A549 (cell line): ENCODE results near the gene ACTR1B. TPM values are rescaled to one million over a fixed set of nuclear protein-coding genes. Genes with fewer than 3 reads are reported as not detected.

Experiments used
- ATAC-seq, 2 experiments: fragments of 200-7000 bp in 1 of 2; fragments of >200 bp in 1 of 2; cut with Nextera tagmentation in 1 of 2; cut with Tn5 transposase in 1 of 2; 3 replicates each; pipeline versions ENCODE4 v1.8.0 to v1.9.1; 2018 to 2020; ENCODE audit warnings: mild to moderate bottlenecking in 1 of 2, moderate library complexity in 1 of 2
- CTCF ChIA-PET: fragments of 300-600 bp; sonication (Branson Sonifier 250); formaldehyde crosslinking; extraction: SDS; loops from one replicate; lab custom pipeline; 2021; ENCODE audit warnings: antibody characterized with exemption, inconsistent platforms; lab: Yijun Ruan, JAX
- POLR2A ChIA-PET: fragments of 350-600 bp; formaldehyde crosslinking; extraction: SDS; loops from one replicate; lab custom pipeline; 2021; ENCODE audit warnings: antibody characterized with exemption, inconsistent platforms; lab: Yijun Ruan, JAX
- DNase-seq, 2 experiments: peaks; one replicate each; pipeline versions ENCODE4 v3.0.0 to v3.0.0-alpha.2; 2011 to 2016; ENCODE audit warnings: low read depth in 1 of 2, low spot score in 1 of 2
- FAIRE-seq: peaks from 2 replicates; lab custom pipeline; 2011; peaks lifted over from hg19 to GRCh38; lab: Jason Lieb, UNC
- H3K27ac ChIP-seq, 2 experiments: fragments of >200 bp; sonication (Bioruptor Twin); formaldehyde crosslinking; 3 replicates each; pipeline ENCODE4 v1.5.1; 2016 to 2017
- H3K4me1 ChIP-seq: fragments of >200 bp; sonication (Bioruptor Twin); formaldehyde crosslinking; 3 replicates; pipeline ENCODE4 v1.6.1; 2016
- H3K4me2 ChIP-seq: fragments of >200 bp; sonication (Bioruptor Twin); formaldehyde crosslinking; 3 replicates; pipeline ENCODE4 v1.6.1; 2016
- H3K4me3 ChIP-seq: fragments of >200 bp; sonication (Bioruptor Twin); formaldehyde crosslinking; 3 replicates; pipeline ENCODE4 v1.5.1; 2016
- H3K9me3 ChIP-seq: fragments of >200 bp; sonication (Bioruptor Twin); formaldehyde crosslinking; 3 replicates; pipeline ENCODE4 v1.6.1; 2016
- ATOH8 ChIP-seq: fragments of 250-450 bp; sonication (Bioruptor Pico); IDR thresholded peaks from 2 replicates; pipeline ENCODE4 v1.5.0; 2020; ENCODE audit warnings: low read depth, mild to moderate bottlenecking, moderate library complexity
- BCL3 ChIP-seq: fragments of >200 bp; sonication (Bioruptor Twin); formaldehyde crosslinking; IDR thresholded peaks from 3 replicates; pipeline ENCODE4 v1.6.1; 2016
- CBX2 ChIP-seq: fragments of 200-600 bp; sonication (generic); IDR thresholded peaks from 2 replicates; pipeline ENCODE4 v1.6.1; 2016; ENCODE audit warnings: low read depth, mild to moderate bottlenecking, borderline replicate concordance
- CBX8 ChIP-seq: fragments of 200-600 bp; sonication (generic); IDR thresholded peaks from 2 replicates; pipeline ENCODE4 v1.6.1; 2016
- CHD2 ChIP-seq: fragments of 150-350 bp; IDR thresholded peaks from 2 replicates; pipeline ENCODE4 v1.6.1; 2014; ENCODE audit warnings: low read length; ENCODE audit not compliant: partially characterized antibody
- EHMT2 ChIP-seq: fragments of 200-600 bp; sonication (generic); IDR thresholded peaks from 2 replicates; pipeline ENCODE4 v1.6.1; 2016; ENCODE audit warnings: antibody characterized with exemption, low read depth, mild to moderate bottlenecking, moderate library complexity
- EP300 ChIP-seq, 2 experiments: fragments of >200 bp; sonication (Bioruptor Twin); formaldehyde crosslinking; IDR thresholded peaks; 2 replicates in 1 of 2; 3 replicates in 1 of 2; pipeline ENCODE4 v1.6.1; 2016 to 2017
- FOSB ChIP-seq: fragments of 250-450 bp; sonication (Bioruptor Pico); IDR thresholded peaks from 2 replicates; pipeline ENCODE4 v1.5.0; 2020; ENCODE audit warnings: mild to moderate bottlenecking, moderate library complexity
- FOXS1 ChIP-seq: fragments of 250-450 bp; sonication (Bioruptor Pico); IDR thresholded peaks from 2 replicates; pipeline ENCODE4 v1.5.0; 2020; ENCODE audit warnings: mild to moderate bottlenecking, moderate library complexity
- GATA3 ChIP-seq: IDR thresholded peaks from 2 replicates; pipeline ENCODE4 v1.6.1; 2012; ENCODE audit warnings: borderline replicate concordance
- HDAC2 ChIP-seq: fragments of 200-600 bp; sonication (generic); IDR thresholded peaks from 2 replicates; pipeline ENCODE4 v1.6.1; 2016
- HOXB13 ChIP-seq: fragments of 250-450 bp; sonication (Bioruptor Pico); IDR thresholded peaks from 2 replicates; pipeline ENCODE4 v1.5.0; 2020; ENCODE audit warnings: low read depth, mild to moderate bottlenecking, moderate library complexity
- HOXB5 ChIP-seq: fragments of 250-450 bp; sonication (Bioruptor Pico); IDR thresholded peaks from 2 replicates; pipeline ENCODE4 v1.5.0; 2020; ENCODE audit warnings: mild to moderate bottlenecking, moderate library complexity
- JUNB ChIP-seq: fragments of >200 bp; sonication (Bioruptor Twin); formaldehyde crosslinking; IDR thresholded peaks from 2 replicates; pipeline ENCODE4 v1.6.1; 2016
- MAZ ChIP-seq: fragments of 150-350 bp; IDR thresholded peaks from 2 replicates; pipeline ENCODE4 v1.6.1; 2014; ENCODE audit warnings: antibody characterized with exemption, low read depth, low read length, borderline replicate concordance
- NFE2L2 ChIP-seq: fragments of 150-350 bp; conservative IDR thresholded peaks from 2 replicates; pipeline ENCODE4 v1.6.1; 2014; ENCODE audit warnings: low read length
- NPAS2 ChIP-seq: fragments of 250-450 bp; sonication (Bioruptor Pico); IDR thresholded peaks from 2 replicates; pipeline ENCODE4 v1.8.0; 2022; ENCODE audit warnings: mild to moderate bottlenecking, moderate library complexity, borderline replicate concordance
- NR3C1 ChIP-seq: fragments of >200 bp; sonication (Bioruptor Twin); formaldehyde crosslinking; IDR thresholded peaks from 3 replicates; pipeline ENCODE4 v1.6.1; 2017
- PBX3 ChIP-seq: IDR thresholded peaks from 2 replicates; pipeline ENCODE4 v1.6.1; 2012
- RAD21 ChIP-seq, 2 experiments: fragments of >200 bp in 1 of 2; sonication (Bioruptor Twin) in 1 of 2; formaldehyde crosslinking in 1 of 2; IDR thresholded peaks in 1 of 2; conservative IDR thresholded peaks in 1 of 2; 2 replicates in 1 of 2; 3 replicates in 1 of 2; pipeline ENCODE4 v1.6.1; 2012 to 2018; ENCODE audit warnings: inconsistent platforms in 1 of 2
- RARB ChIP-seq: fragments of 250-450 bp; sonication (Bioruptor Pico); IDR thresholded peaks from 2 replicates; pipeline ENCODE4 v1.8.0; 2021; ENCODE audit warnings: mild to moderate bottlenecking, moderate library complexity
- RFX5 ChIP-seq: fragments of 450-650 bp; IDR thresholded peaks from 2 replicates; pipeline ENCODE4 v1.7.1; 2014; ENCODE audit warnings: antibody characterized with exemption, mild to moderate bottlenecking, moderate library complexity
- SREBF2 ChIP-seq: fragments of 450-650 bp; IDR thresholded peaks from 2 replicates; pipeline ENCODE4 v1.6.1; 2014; ENCODE audit warnings: mild to moderate bottlenecking, moderate library complexity
- TP53 ChIP-seq: fragments of 250-450 bp; sonication (Bioruptor Pico); IDR thresholded peaks from 2 replicates; pipeline ENCODE4 v1.5.0; 2021; ENCODE audit warnings: mild to moderate bottlenecking, moderate library complexity
- ZNF302 ChIP-seq: fragments of 250-450 bp; sonication (Bioruptor Pico); IDR thresholded peaks from 2 replicates; pipeline ENCODE4 v1.9.0; 2021; ENCODE audit warnings: inconsistent platforms, mild to moderate bottlenecking, moderate library complexity
- WGBS: methylation state at CpG from one replicate; pipeline ENCODE4 v1.1.6; 2017; ENCODE audit errors: missing lambda C conversion rate; 5-methylcytosine and 5-hydroxymethylcytosine counted together
- polyA plus RNA-seq, 4 experiments: library from polyadenylated mRNA; depleted of rRNA in 3 of 4; stranded (reverse); fragments of >200 nt; fragmentation: RNase III in 1 of 4; extraction: RNeasy Plus Mini Kit Qiagen cat#74134 plus additional on column Dnase treatment in 1 of 4; gene quantifications; 2 replicates in 3 of 4; 3 replicates in 1 of 4; pipeline ENCODE4 v1.2.3, GENCODE V29; 2011 to 2017
- TF ChIP-seq, protein P1 (sequence below): fragments of >200 bp; sonication (Bioruptor Twin); formaldehyde crosslinking; IDR thresholded peaks from 2 replicates; pipeline ENCODE4 v1.6.1; 2016

The ACTR1B gene
- polyA plus RNA-seq, 2 of the 4 experiments (the other 2 are of a cell fraction), result 24.7 to 37.6 TPM

- DNase-seq (no peak), ATAC-seq (no peak), FAIRE-seq (no peak)
- H3K27ac ChIP-seq, result no peak overlapping the region
- ChIA-PET CTCF (interaction anchor here (1.0 to 3.6 kb wide), 3 partner anchors 19 to 87 kb away, joined by 3 to 19 read pairs (median 4); no protein-coding TSS in a partner anchor), POLR2A (interaction anchor here (0.6 kb wide), 1 partner anchor 32 kb away, joined by 3 read pairs; the partner anchor contains the start of gene COX5B)
- H3K4me3 ChIP-seq, result no peak overlapping the region
- 71% methylated on average over 2 of the region's 2 CpGs for WGBS
- no peak overlapping the region for H3K4me2 ChIP-seq
- TF ChIP-seq RFX5 (no peak), BCL3 (no peak), JUNB (no peak), FOXS1 (CRISPR knock-in tag) (no peak)
- H3K4me1 ChIP-seq, result no peaks in the 10 kb centered on the region
- no peaks in the 10 kb centered on the region; the same call in 2 of the 3 replicates for H3K9me3 ChIP-seq
Measured at GRCh38 chr2:97677480-97677879, 13.6 kb upstream of the ACTR1B start.

DNA sequence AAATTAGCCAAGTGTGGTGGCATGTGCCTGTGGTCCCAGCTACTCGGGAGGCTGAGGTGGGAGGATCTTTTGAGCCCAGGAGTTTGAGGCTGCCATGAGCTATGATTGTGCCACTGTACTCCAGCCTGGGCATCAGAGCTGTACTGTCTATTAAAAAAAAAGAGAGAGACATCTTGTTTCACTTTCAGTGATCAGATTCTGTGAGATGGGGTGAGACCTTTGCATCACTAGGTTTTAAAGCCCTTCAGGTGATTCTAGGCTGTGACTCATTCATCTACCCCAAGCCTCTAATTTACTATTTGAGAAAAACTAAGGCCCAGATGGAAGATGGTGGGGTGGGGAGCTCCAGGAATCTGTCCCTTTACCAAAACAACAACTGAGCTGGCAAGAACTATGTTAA is 12.8 kb upstream of the ACTR1B start:
- CTCF ChIA-PET, result interaction anchor here (1.0 to 3.6 kb wide), 3 partner anchors 20 to 86 kb away, joined by 3 to 19 read pairs (median 4); no protein-coding TSS in a partner anchor
- ATAC-seq, result no peak
- no peak for FAIRE-seq

DNA sequence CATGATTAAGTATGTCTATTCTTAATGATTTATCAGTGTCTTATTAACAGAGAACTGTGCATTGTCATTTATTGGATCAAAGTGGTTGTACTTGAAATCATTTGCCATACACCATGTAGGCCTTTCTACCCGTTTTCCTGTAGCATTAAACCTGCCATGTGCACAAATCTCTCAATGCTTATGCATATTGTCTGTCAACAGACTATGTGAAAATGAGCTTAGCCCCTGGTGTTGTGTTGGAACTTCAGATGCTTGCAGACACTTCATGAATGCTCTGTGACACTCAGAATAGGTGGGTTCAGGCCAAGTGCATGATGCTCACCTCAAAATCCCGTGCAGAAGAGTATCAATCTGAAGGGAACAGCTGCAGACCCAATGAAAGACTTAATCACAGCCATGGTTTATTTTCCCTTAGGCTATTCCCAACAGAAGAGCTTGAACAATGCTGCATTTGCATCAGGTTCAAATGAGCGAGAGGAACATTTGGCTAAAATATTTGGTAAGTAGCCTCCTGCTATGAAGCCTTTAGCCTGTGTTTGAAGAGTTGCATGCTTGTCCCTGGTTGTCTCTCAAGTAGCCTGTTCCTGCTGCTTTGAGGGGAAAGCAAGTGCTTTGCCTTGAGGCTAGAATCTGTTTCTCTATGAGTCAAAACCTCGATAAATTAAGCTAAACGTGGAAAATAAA is 11.7 kb upstream of the ACTR1B start:
- WGBS, result 34% methylated on average over 5 of the region's 5 CpGs
- ATAC-seq (no peak), DNase-seq (no peak), FAIRE-seq (no peak)
- Histone ChIP-seq H3K27ac (no peak overlapping the region), H3K4me1 (no peaks in the 10 kb centered on the region), H3K9me3 (no peaks in the 10 kb centered on the region; the same call in 2 of the 3 replicates), H3K4me3 (no peak overlapping the region), H3K4me2 (no peak overlapping the region)
- POLR2A ChIA-PET, result interaction anchor here (1.0 to 1.2 kb wide), 2 partner anchors 11 to 30 kb away, joined by 3 read pairs; partner anchors contain the start of genes ACTR1B and COX5B
- TF ChIP-seq CHD2, result no peak
- no peak for TF ChIP-seq NFE2L2
- no peak for TF ChIP-seq GATA3
- TF ChIP-seq NPAS2 (CRISPR knock-in tag), result no peak
- TF ChIP-seq CBX2, result no peak
- no peak for TF ChIP-seq HOXB5 (CRISPR knock-in tag)
- TF ChIP-seq SREBF2, result no peak
- TF ChIP-seq HOXB13 (CRISPR knock-in tag), result no peak
- CTCF ChIA-PET, result interaction anchor here (1.0 to 3.6 kb wide), 2 partner anchors 21 to 25 kb away, joined by 5 to 19 read pairs; no protein-coding TSS in a partner anchor

More for the DNA sequence above, 12.8 kb upstream of the ACTR1B start:
- H3K4me2 ChIP-seq, result no peak overlapping the region
- TF ChIP-seq RAD21 (conservative IDR thresholded peaks at IDR 0.05 in 1 of 2, IDR thresholded peaks at IDR 0.05 in 1 of 2), result no peak
- TF ChIP-seq, all 56 proteins: peak for 0
- 50% methylated on average over 1 of the region's 1 CpG for WGBS
- no peaks in the 10 kb centered on the region; the same call in 2 of the 3 replicates for H3K9me3 ChIP-seq
- no peak for DNase-seq
- no peak overlapping the region for H3K27ac ChIP-seq
- POLR2A ChIA-PET, result interaction anchor here (1.2 kb wide), 1 partner anchor 31 kb away, joined by 3 read pairs; the partner anchor contains the start of gene COX5B
- H3K4me1 ChIP-seq, result no peaks in the 10 kb centered on the region
- no peak overlapping the region for H3K4me3 ChIP-seq

DNA sequence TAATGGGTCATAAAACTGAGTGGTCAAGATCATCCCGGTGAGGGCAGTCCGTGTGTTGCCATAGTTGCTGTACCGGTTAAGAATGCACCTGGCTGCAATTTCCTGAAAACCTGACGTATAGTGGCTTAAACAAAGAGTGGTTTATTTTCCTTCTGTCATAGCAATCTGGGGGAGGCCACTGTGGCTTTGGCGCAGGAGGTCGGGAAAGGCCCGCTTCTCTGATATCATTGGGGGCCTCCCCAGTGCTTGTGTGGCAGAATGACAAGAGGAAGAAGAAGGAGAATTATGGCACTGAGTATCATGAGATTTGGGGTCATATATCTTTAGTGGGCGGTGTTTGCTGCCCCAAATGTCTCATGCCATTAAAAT is 10.1 kb upstream of the ACTR1B start:
- WGBS, result 76% methylated on average over 8 of the region's 8 CpGs
- POLR2A ChIA-PET, result no interaction called here
- Histone ChIP-seq H3K4me2 (no peak overlapping the region), H3K27ac (no peak overlapping the region), H3K9me3 (no peaks in the 10 kb centered on the region), H3K4me3 (no peak overlapping the region), H3K4me1 (no peaks in the 10 kb centered on the region)
- CTCF ChIA-PET, result interaction anchor here (1.2 kb wide), 2 partner anchors 10 to 30 kb away, joined by 3 read pairs; partner anchors contain the start of gene ACTR1B
- ATAC-seq (no peak), DNase-seq (no peak), FAIRE-seq (no peak)
- TF ChIP-seq HDAC2 (no peak), CBX8 (no peak), PBX3 (no peak), RFX5 (no peak), MAZ (no peak), EP300 (IDR thresholded peaks at IDR 0.05) (no peak), ZNF302 (no peak), RARB (no peak), EHMT2 (no peak), NR3C1 (no peak), FOSB (CRISPR knock-in tag) (no peak), TP53 (CRISPR knock-in tag) (no peak), ATOH8 (CRISPR knock-in tag) (no peak)
- TF ChIP-seq, protein P1, sequence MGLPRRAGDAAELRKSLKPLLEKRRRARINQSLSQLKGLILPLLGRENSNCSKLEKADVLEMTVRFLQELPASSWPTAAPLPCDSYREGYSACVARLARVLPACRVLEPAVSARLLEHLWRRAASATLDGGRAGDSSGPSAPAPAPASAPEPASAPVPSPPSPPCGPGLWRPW, result no peak
